ENCODE results near the gene ZNF277. TPM values are rescaled to one million over a fixed set of nuclear protein-coding genes. Genes with fewer than 3 reads are reported as not detected.

ZNF277 gene
- polyA plus RNA-seq, 1 donor (not counting 4 experiments of a cell fraction or from before 2014, with no cell fraction given), result 20.2 TPM

DNA sequence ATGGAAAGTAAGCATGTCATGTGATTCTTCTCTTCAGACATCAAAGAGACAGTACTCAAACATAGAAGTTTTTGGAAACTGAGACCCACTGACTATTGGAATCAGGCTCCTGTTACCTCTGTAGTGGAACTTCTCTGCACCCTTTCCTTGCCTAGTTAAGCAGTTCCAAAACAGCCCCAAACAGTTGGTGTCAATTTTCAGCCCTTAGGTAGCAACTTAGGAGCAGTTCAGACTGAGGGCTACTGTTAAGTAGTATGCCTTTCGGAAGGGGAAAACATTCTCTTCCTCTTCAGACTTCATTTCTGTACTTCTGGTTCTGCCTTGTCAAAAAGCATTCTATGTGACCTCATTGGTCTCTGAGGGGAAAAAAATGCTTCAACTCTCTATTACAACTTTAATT lies 85.7 kb downstream of the ZNF277 start:
- Histone ChIP-seq H3K79me2 (ENCODE audit: control insufficient read depth, insufficient read depth, low read length) (no peaks in the 10 kb centered on the region), H3K9ac (ENCODE audit: control insufficient read depth, extremely low read depth, insufficient read depth, low read length) (no peak overlapping the region), H2AFZ (ENCODE audit: control insufficient read depth, low read length) (no peak overlapping the region), H3K4me2 (ENCODE audit: control insufficient read depth, extremely low read depth, insufficient read depth, low read depth, low read length) (no peak overlapping the region), H3K4me1 (ENCODE audit: control insufficient read depth, extremely low read depth, insufficient read depth, low read length) (peaks cover 9% of the 10 kb centered on the region), H3K36me3 (ENCODE audit: control insufficient read depth in 2 of 2, extremely low read depth in 1 of 2, insufficient read depth in 2 of 2, low read length in 2 of 2) (no peaks in the 10 kb centered on the region), H3K27me3 (ENCODE audit: control insufficient read depth, extremely low read depth, insufficient read depth, low read length) (no peaks in the 10 kb centered on the region), H3K9me1 (ENCODE audit: control insufficient read depth, extremely low read depth, insufficient read depth, low read length) (no peaks in the 10 kb centered on the region), H3K9me3 (ENCODE audit: control insufficient read depth, low read depth, low read length) (no peaks in the 10 kb centered on the region), H3K4me3 (ENCODE audit: control insufficient read depth in 2 of 3, extremely low read depth in 1 of 3, insufficient read depth in 2 of 3, low read depth in 1 of 3, low read length in 3 of 3) (no peak overlapping the region), H3K27ac (ENCODE audit: control insufficient read depth, insufficient read depth, low read length) (no peak overlapping the region), H4K20me1 (ENCODE audit: control insufficient read depth, extremely low read depth, insufficient read depth, low read length) (no peaks in the 10 kb centered on the region)
- no peak for DNase-seq (ENCODE audit: low read depth, low spot score)
- FAIRE-seq, result no peak
- TF ChIP-seq EZH2 (IDR thresholded peaks at IDR 0.05; ENCODE audit: low read length), result no peak
- no peak for TF ChIP-seq CTCF (optimal IDR thresholded peaks at IDR 0.05 in 1 of 3, IDR thresholded peaks at IDR 0.05 in 1 of 3, conservative IDR thresholded peaks at IDR 0.05 in 1 of 3; ENCODE audit: extremely low read depth in 1 of 3, insufficient read depth in 2 of 3, low read length in 3 of 3)
- dilution Hi-C loops (cut with MboI; ENCODE audit: extremely low pct_ligation_motif_present, low sequenced_read_pairs), result no loop called here

- Histone ChIP-seq H3K79me2 (ENCODE audit: control insufficient read depth, insufficient read depth, low read length) (no peaks in the 10 kb centered on the region), H2AFZ (ENCODE audit: control insufficient read depth, low read length) (no peak overlapping the region), H3K4me2 (ENCODE audit: control insufficient read depth, extremely low read depth, insufficient read depth, low read depth, low read length) (no peak overlapping the region), H3K9ac (ENCODE audit: control insufficient read depth, extremely low read depth, insufficient read depth, low read length) (no peak overlapping the region), H3K9me3 (ENCODE audit: control insufficient read depth, low read depth, low read length) (no peaks in the 10 kb centered on the region), H3K4me3 (ENCODE audit: control insufficient read depth in 2 of 3, extremely low read depth in 1 of 3, insufficient read depth in 2 of 3, low read depth in 1 of 3, low read length in 3 of 3) (no peak overlapping the region), H3K27ac (ENCODE audit: control insufficient read depth, insufficient read depth, low read length) (no peak overlapping the region), H3K9me1 (ENCODE audit: control insufficient read depth, extremely low read depth, insufficient read depth, low read length) (no peaks in the 10 kb centered on the region), H3K27me3 (ENCODE audit: control insufficient read depth, extremely low read depth, insufficient read depth, low read length) (no peaks in the 10 kb centered on the region), H3K36me3 (ENCODE audit: control insufficient read depth in 2 of 2, extremely low read depth in 1 of 2, insufficient read depth in 2 of 2, low read length in 2 of 2) (peaks cover 0 to under 1% of the 10 kb centered on the region in 2 experiments), H4K20me1 (ENCODE audit: control insufficient read depth, extremely low read depth, insufficient read depth, low read length) (no peaks in the 10 kb centered on the region), H3K4me1 (ENCODE audit: control insufficient read depth, extremely low read depth, insufficient read depth, low read length) (peaks cover 9% of the 10 kb centered on the region)
- DNase-seq (ENCODE audit: low read depth, low spot score) (no peak), FAIRE-seq (no peak)
- TF ChIP-seq EZH2 (IDR thresholded peaks at IDR 0.05; ENCODE audit: low read length) (no peak), CTCF (optimal IDR thresholded peaks at IDR 0.05 in 1 of 3, IDR thresholded peaks at IDR 0.05 in 1 of 3, conservative IDR thresholded peaks at IDR 0.05 in 1 of 3; ENCODE audit: extremely low read depth in 1 of 3, insufficient read depth in 2 of 3, low read length in 3 of 3) (no peak)
- dilution Hi-C loops (cut with MboI; ENCODE audit: extremely low pct_ligation_motif_present, low sequenced_read_pairs), result no loop called here
Observed at GRCh38 chr7:112293416-112293815, 86.9 kb downstream of the ZNF277 start.
